K562 (cell line): ENCODE measurements around the gene SLC30A1. TPM values are rescaled to one million over a fixed set of nuclear protein-coding genes. Genes with fewer than 3 reads are reported as not detected.

Source experiments
- ATF1 ChIP-seq, 2 experiments: fragments of 450-650 bp in 1 of 2; IDR thresholded peaks; 2 replicates each; pipeline ENCODE4 v1.6.1; 2016; ENCODE audit warnings: missing compliant biosample characterization in 1 of 2, missing genetic modification characterization in 1 of 2
- FOXP4 ChIP-seq: sonication (generic); formaldehyde crosslinking; IDR thresholded peaks from 2 replicates; pipeline ENCODE4 v1.8.0; 2022; ENCODE audit warnings: mild to moderate bottlenecking, missing genetic modification reagents, borderline replicate concordance
- FUS ChIP-seq: fragments of 200-400 bp; formaldehyde crosslinking; optimal IDR thresholded peaks from 2 replicates; pipeline ENCODE3; 2017; ENCODE audit warnings: low read depth, low read length
- MCM3 ChIP-seq: fragments of 450-650 bp; IDR thresholded peaks from 2 replicates; pipeline ENCODE4 v1.6.1; 2016
- MYC ChIP-seq, 2 experiments: fragments of 250-450 bp in 1 of 2; sonication (Bioruptor Pico) in 1 of 2; IDR thresholded peaks; 2 replicates each; pipeline versions ENCODE4 v1.5.1 to v1.6.1; 2012 to 2021; ENCODE audit warnings: low read depth in 2 of 2, borderline replicate concordance in 1 of 2, improper control_type of control experiment in 1 of 2, low read length in 1 of 2, mild to moderate bottlenecking in 1 of 2, moderate library complexity in 1 of 2
- NR2C1 ChIP-seq, 2 experiments: fragments of 450-650 bp; IDR thresholded peaks; 2 replicates each; pipeline ENCODE4 v1.6.1; 2017; ENCODE audit warnings: mild to moderate bottlenecking in 2 of 2, antibody characterized with exemption in 1 of 2, inconsistent platforms in 1 of 2, missing compliant biosample characterization in 1 of 2, missing genetic modification characterization in 1 of 2
- PRMT5 ChIP-seq: sonication (generic); formaldehyde crosslinking; IDR thresholded peaks from 2 replicates; pipeline ENCODE4 v1.5.0; 2020; ENCODE audit warnings: missing genetic modification reagents
- RBBP5 ChIP-seq: fragments of 200-600 bp; sonication (generic); IDR thresholded peaks from 2 replicates; pipeline ENCODE4 v1.6.1; 2012; ENCODE audit warnings: borderline replicate concordance, mild to moderate bottlenecking, low read length, control low read depth, inconsistent platforms; ENCODE audit not compliant: insufficient read depth, poor library complexity, severe bottlenecking
- RBM17 ChIP-seq: fragments of 200-400 bp; formaldehyde crosslinking; IDR thresholded peaks from 2 replicates; pipeline ENCODE4 v1.6.1; 2017; ENCODE audit warnings: low read depth, mild to moderate bottlenecking, low read length, borderline replicate concordance
- SLC30A9 ChIP-seq: fragments of 250-450 bp; sonication (Bioruptor Pico); IDR thresholded peaks from 2 replicates; pipeline ENCODE4 v1.8.0; 2022; ENCODE audit warnings: mild to moderate bottlenecking, moderate library complexity
- SMAD4 ChIP-seq: fragments of 250-450 bp; sonication (Bioruptor Pico); conservative IDR thresholded peaks from 2 replicates; pipeline ENCODE4 v1.8.0; 2021; ENCODE audit warnings: inconsistent platforms, mild to moderate bottlenecking, moderate library complexity
- SNAPC5 ChIP-seq: fragments of 250-450 bp; sonication (Bioruptor Pico); IDR thresholded peaks from 2 replicates; pipeline ENCODE4 v1.8.0; 2021; ENCODE audit warnings: moderate library complexity, mild to moderate bottlenecking, inconsistent platforms
- ZNF280A ChIP-seq: fragments of 450-650 bp; IDR thresholded peaks from 2 replicates; pipeline ENCODE4 v1.6.1; 2018; ENCODE audit warnings: mild to moderate bottlenecking, low read depth; ENCODE audit not compliant: partially characterized antibody
- ZNF398 ChIP-seq: fragments of 250-450 bp; sonication (Bioruptor Pico); IDR thresholded peaks from 2 replicates; pipeline ENCODE4 v1.8.0; 2021; ENCODE audit warnings: moderate library complexity, mild to moderate bottlenecking, inconsistent platforms
- ZNF449 ChIP-seq: fragments of 250-450 bp; sonication (Bioruptor Pico); IDR thresholded peaks from 2 replicates; pipeline ENCODE4 v1.8.0; 2022; ENCODE audit warnings: moderate library complexity, mild to moderate bottlenecking, inconsistent platforms
- ZNF655 ChIP-seq: fragments of 250-450 bp; sonication (Bioruptor Pico); IDR thresholded peaks from 2 replicates; pipeline ENCODE4 v1.5.0; 2021
- polyA plus RNA-seq, 8 experiments: library from polyadenylated mRNA; depleted of rRNA in 4 of 8; stranded (reverse) in 5 of 8; unstranded in 3 of 8; fragments of >200 nt; fragmentation: Nextera tagmentation in 2 of 8; fragmentation: Illumina TruSeq in 1 of 8; extraction: Ambion mirVana in 2 of 8; extraction: Trizol in 1 of 8; gene quantifications; 2 replicates each; pipeline versions ENCODE4 v1.2.1 to v1.2.3, GENCODE V29; 2011 to 2014; ENCODE audit warnings: inconsistent platforms in 1 of 8, missing spikeins in 1 of 8
- total RNA-seq, 7 experiments: library from RNA; depleted of rRNA in 6 of 7; stranded (reverse); fragments of >200 nt in 6 of 7; fragmentation: Illumina TruSeq in 2 of 7; extraction: Trizol in 2 of 7; gene quantifications; 2 replicates each; pipeline versions ENCODE4 v1.2.1 to v1.2.3, GENCODE V29; 2011 to 2021; ENCODE audit warnings: low replicate concordance in 1 of 7

SLC30A1 gene
- total and polyA plus RNA-seq, 9 of the 15 experiments (the other 6 are each of a cell fraction or from before 2014, with no cell fraction given) = 4.1 to 14.4 (median 6.6) TPM

- TF ChIP-seq ZNF280A = no peak
- no peak for TF ChIP-seq SLC30A9 (CRISPR knock-in tag)
- TF ChIP-seq ZNF655 (CRISPR knock-in tag) = no peak
- no peak for TF ChIP-seq ATF1 (CRISPR knock-in tag; IDR thresholded peaks at IDR 0.05)
- no peak for TF ChIP-seq ATF1 (tag; IDR thresholded peaks at IDR 0.05)
- no peak for TF ChIP-seq MYC (IDR thresholded peaks at IDR 0.05; ENCODE audit: low read depth, low read length)
- TF ChIP-seq MYC (CRISPR knock-in tag; IDR thresholded peaks at IDR 0.05; ENCODE audit: borderline replicate concordance, low read depth) = no peak
- TF ChIP-seq FOXP4 (CRISPR knock-in tag) = no peak
- no peak for TF ChIP-seq FUS
- TF ChIP-seq ZNF398 (CRISPR knock-in tag) = no peak
- peak; percentile 45; the same call in 1 of the 2 replicates for TF ChIP-seq SMAD4 (CRISPR knock-in tag)
- no peak for TF ChIP-seq NR2C1 (IDR thresholded peaks at IDR 0.05)
- TF ChIP-seq NR2C1 (tag; IDR thresholded peaks at IDR 0.05) = no peak
- TF ChIP-seq MCM3 = no peak
- TF ChIP-seq ZNF449 (CRISPR knock-in tag) = no peak
- TF ChIP-seq RBM17 = no peak
- no peak for TF ChIP-seq SNAPC5 (CRISPR knock-in tag)
- TF ChIP-seq RBBP5 = no peak
- no peak for TF ChIP-seq PRMT5
Measured at GRCh38 chr1:211589782-211590721, 11.1 kb upstream of the SLC30A1 start (continued).
